SW 1271 (cell line): ENCODE data around the gene DCLK1.

Source experiments
- DNase-seq, 2 experiments: peaks; one replicate each; lab custom pipeline; 2025; lab: John Stamatoyannopoulos, UW

The DCLK1 gene

GRCh38 chr13:35858665-35859064 is 272.5 kb downstream of the DCLK1 start:
- no peak for DNase-seq

DNA sequence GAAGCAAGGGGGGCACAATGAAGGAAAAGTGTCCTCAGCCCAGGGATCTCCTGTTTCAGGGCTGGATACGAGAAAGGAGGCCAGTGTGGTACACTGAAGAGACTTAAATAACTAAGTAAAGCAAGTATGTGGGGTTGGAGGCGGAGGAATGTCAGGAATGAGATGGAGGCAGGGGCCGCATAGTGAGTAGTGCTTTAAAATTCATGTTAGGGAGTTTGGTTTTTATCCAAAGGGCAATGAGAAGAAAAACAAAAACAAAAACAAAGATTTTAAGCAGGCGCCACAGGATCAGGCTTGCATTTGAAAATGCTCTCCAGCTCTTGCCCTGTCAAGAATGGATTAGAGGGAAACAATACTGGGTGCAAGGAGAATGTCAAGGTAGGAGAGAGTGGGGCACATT is 273.4 kb downstream of the DCLK1 start:
- peak in 1 of 2 experiments; percentile 42 for DNase-seq

DNA sequence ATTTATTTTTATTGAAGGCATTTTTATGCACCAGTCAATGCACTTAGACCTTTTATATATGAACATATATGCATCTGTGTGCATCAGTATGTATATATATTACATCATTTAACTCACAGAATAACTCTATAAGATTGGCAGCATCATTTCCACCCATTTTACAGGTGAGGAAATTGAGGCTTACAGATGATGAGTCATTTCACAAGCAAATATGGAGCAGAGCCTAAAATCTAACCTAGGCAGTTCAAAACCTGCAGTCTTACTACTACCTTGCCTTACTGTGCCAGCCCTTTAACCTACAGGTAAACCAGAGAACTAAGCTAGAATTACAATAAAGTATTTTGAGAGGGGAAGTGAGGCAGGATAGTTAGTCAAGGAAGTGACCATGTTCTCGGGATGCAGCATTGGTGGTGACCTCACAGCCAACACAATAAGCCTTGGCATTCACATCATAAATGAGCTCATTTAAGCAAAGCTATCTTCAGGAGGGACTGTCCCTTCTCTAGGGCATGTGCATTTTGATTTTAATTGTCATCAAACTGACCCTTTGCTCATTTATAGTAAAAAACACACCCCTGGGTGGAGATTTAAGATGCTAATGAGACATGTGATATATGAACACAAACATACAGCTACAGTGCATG is 274.3 kb downstream of the DCLK1 start:
- no peak for DNase-seq

- DNase-seq, result no peak
Measured at GRCh38 chr13:35856084-35856483, 275.1 kb downstream of the DCLK1 start.

DNA sequence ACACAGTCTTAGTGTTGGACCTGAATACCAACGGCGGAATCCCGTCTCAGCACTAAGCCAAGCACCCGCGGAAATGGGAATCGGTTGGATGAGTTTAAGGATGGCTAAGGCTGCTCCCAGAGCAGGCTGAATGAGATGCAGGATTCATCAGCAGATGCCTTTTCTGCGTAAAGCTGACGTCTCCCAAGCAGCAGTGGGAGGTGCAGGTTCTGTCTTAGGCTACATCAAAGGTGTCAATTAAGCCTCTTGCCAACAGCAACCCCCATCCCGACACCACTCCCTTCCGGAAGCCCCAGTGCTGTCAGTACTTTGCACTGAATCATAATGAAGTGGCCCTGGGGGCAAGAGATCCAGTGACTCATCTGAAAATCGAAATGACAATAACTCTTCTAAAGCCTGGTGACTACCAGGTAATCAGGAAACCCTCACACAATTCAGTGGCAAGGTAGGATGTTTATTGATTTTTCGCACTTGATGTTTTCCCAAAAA is 275.6 kb downstream of the DCLK1 start:
- peak; percentile 14 to 22 for DNase-seq

- DNase-seq, result no peak
Measured at GRCh38 chr13:35854286-35854685, 276.9 kb downstream of the DCLK1 start.

- DNase-seq, result no peak
Measured at GRCh38 chr13:35851881-35852280, 279.3 kb downstream of the DCLK1 start.

DNA sequence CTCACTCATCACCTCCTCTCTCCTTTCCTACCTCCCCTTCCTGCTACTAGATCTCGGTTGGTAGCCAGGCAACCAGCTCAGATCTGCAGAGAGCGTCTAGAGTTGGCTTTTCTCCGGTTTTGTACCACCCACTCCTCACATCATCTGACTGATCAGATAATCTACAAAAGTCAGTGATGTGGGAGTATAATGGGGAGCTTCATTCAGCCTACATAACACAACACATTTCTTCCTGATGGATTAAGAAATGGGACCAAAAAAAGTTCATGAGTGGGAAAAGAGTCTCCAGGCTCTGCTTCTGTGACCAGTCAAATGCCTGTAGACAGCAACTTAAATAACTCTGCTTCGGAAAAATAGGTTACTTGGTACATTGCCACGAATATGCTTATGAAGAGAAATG is 279.8 kb downstream of the DCLK1 start:
- no peak for DNase-seq

GRCh38 chr13:35850569-35850968 is 280.6 kb downstream of the DCLK1 start:
- no peak for DNase-seq

- no peak for DNase-seq
Measured at GRCh38 chr13:35849256-35849644, 281.9 kb downstream of the DCLK1 start.

DNA sequence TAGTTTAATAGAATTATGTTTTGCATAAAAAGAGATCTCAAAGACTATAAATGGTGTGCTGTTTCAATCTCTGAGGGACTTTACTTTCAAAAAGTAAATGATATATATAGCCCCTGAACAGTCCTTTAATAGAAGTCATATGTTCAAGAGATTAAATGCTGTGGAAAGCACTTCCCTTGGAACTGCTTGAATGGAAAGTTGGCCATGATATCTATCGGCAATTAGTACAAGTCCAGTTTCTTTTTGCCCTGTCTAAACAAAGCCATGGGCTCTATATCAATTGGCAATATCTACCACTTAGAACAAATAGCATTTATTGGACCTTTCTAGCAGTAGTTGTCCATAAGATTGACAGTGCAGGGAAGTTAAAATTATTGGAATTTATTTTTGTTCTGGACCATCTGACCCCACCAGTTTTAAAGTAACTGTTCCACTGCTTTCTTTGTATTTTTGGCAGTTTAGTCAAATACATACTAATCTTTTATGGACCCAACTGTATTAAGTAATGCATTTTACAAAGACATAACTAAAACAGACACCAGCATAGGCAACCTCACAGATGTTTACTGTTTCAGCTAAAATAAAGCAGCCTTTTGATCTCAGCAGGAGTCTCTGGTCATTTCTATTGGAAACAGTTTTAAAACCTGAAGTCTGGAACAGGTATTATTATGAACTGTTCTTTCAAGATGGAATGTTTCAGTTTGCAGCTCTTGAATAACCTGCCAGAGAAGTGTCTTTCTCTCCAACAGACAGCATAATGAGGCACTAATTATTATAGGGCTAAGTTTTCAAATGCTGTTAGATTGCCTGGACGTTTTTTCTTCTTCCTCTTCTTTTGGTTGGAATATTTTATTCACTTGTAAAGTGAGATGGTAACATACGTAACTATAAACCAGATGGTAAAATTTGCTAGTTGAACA is 282.6 kb downstream of the DCLK1 start:
- DNase-seq, result no peak

- DNase-seq, result no peak
Measured at GRCh38 chr13:35843272-35843671, 287.9 kb downstream of the DCLK1 start.

- no peak for DNase-seq
Measured at GRCh38 chr13:35841060-35841521, 290.1 kb downstream of the DCLK1 start.

DNA sequence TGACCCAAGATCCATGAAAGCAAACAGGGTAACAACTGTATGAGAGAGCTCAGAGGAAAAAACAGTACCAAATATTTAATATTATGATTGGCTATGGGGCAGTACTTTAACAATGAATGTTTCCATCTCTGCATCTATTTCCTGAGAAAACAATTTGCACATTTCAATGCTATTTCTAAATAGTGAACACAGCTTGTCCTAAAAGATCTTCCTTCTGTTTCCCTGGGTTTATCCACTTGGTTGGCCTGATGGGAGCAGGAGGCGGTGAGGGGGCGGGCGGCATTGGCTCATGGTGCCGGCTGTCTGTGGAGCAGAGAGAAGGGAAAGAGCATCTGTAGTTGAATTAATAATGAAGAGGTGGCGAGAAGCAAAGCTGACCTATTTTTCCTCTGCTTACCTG is 291.4 kb downstream of the DCLK1 start:
- DNase-seq, result no peak

DNA sequence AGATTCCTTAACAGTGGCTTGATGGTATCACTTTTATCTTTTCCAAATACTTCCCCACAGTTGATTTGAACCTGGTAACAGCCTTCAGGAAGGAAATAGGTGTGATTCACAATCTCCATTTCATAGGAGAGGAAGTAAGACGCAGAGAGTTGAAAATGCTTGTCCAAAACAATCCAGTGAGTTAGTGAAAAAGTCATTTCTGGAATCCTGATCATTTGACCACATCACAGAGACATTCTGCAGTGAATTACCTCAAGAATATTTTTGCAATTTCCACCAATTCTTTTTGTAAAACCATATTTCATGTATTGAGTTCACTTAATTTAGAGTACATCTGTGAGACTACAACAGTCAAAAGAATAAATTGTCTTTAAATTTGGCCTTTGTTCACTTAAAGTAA is 292.8 kb downstream of the DCLK1 start:
- peak; percentile 69 to 75 for DNase-seq

DNA sequence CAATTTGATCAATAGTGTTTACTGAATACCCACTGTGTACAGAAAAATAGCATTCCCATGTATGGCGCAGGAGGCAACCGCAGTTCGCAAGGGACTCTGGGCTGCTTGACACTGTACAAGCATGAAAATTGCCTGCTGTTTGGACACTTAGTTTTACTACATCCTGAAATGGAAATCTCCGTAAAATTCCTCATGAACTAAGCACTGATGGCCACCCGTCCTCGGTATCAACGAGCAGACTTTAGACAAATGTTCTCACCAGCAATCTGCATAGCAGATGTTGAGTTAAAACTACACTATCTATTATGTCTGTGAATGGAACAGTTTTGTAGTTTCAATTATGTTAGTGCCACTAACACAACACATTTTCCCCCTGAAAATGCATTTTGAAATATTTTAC is 294.7 kb downstream of the DCLK1 start:
- no peak for DNase-seq

- DNase-seq, result no peak
Measured at GRCh38 chr13:35835989-35836388, 295.2 kb downstream of the DCLK1 start.

DNA sequence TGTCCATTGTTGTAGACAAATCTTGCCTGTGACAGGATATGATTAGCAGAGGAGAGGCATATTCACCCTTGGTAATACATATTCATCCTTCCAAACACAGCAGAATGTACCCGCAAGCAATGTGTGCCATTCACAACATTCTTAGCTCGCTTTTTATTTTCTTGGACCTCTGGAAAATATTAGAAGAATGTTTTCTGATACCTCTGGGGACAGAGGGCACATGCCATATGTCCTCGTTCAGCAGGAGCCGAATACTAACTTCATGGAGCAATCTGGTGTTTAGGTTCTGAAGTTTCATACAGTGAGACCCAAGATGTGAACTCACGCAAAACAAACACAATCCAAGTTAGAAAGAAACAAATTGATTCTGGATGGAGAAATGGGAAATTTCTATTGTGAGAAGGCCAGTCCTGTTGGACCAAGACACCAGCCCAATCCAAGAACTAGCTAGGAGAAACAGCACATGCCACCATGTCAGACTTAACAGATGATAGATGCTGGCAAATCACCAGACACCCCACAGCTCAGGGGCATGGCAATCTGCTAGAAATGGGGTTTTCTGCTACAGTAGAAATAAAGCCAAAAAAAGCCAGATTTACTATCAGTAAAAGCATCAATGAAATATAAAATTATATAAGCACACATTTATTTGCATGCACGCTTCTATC is 297.4 kb downstream of the DCLK1 start:
- no peak for DNase-seq

DNA sequence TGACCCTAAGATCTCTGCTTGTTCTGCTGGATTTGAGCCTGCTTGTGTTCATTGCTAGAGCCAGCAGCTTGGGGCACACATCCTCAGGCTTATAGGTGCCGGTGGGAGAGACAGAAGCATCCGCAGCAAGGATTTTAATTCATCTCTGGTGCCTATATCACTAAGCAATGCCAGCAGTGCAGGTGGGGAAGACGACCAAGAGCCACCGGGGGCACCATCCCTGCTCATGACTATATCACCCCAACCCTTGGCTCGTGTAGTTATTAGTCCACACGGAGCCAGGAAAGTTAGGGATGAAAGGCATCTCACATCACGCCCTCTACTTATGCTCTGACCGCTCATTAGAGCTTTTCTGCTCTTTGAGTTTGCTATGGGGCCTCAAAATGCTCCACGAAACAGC is 298.2 kb downstream of the DCLK1 start:
- no peak for DNase-seq

DNA sequence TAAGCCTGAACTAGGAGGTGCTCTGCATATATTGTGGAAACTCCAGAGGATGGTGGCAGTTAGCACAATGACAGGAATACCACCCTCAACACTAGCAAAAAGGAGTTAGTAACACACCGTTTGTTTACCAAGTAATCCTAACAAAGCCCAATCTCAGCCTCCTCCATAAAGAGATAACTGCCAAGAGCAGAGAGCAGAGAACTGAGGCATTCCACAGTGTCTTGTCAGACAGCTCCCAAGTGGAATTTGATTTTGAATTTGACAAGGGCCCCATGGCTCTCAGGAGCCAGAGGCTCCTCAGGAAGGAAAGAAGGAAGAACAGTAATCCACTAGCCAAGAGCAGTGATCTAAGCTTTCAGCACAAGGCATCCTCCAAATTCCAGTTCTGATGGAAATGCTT is 298.6 kb downstream of the DCLK1 start:
- no peak for DNase-seq

- no peak for DNase-seq
Measured at GRCh38 chr13:35830850-35831450, 300.2 kb downstream of the DCLK1 start.

- no peak for DNase-seq
Measured at GRCh38 chr13:35826626-35827254, 304.4 kb downstream of the DCLK1 start.
